ENCODE results near the gene USH1C. TPM values are rescaled to one million over a fixed set of nuclear protein-coding genes. Genes with fewer than 3 reads are reported as not detected.

USH1C gene
- total and polyA plus RNA-seq, 5 experiments from 2014 or later = not detected

- peaks cover 0 to 18% (median 4%) of the 10 kb centered on the region in 5 donors for H3K27me3 Mint-ChIP-seq
- DNase-seq = no peak
- POLR2A ChIA-PET = no interaction called here
- no peak overlapping the region for H3K4me3 Mint-ChIP-seq
- H3K36me3 Mint-ChIP-seq = no peaks in the 10 kb centered on the region
- H3K4me1 Mint-ChIP-seq = no peaks in the 10 kb centered on the region
- no peak overlapping the region for H3K27ac Mint-ChIP-seq
- H3K9me3 Mint-ChIP-seq = no peaks in the 10 kb centered on the region
- ATAC-seq = no peak
Measured at GRCh38 chr11:17457396-17458173, 86.6 kb downstream of the USH1C start.

- POLR2A ChIA-PET = no interaction called here
- no peaks in the 10 kb centered on the region for H3K36me3 Mint-ChIP-seq
- no peaks in the 10 kb centered on the region for H3K9me3 Mint-ChIP-seq
Measured at GRCh38 chr11:17452668-17453067, 91.5 kb downstream of the USH1C start.

GRCh38 chr11:17449158-17449557, 95.1 kb downstream of the USH1C start:
- no peaks in the 10 kb centered on the region for H3K9me3 Mint-ChIP-seq
- H3K27ac Mint-ChIP-seq = no peak overlapping the region
- POLR2A ChIA-PET = no interaction called here

More at GRCh38 chr11:17452668-17453067, 91.5 kb downstream of the USH1C start:
- no peak for DNase-seq
- no peaks in the 10 kb centered on the region for H3K4me1 Mint-ChIP-seq
- peaks cover 0 to 31% (median 4%) of the 10 kb centered on the region in 5 donors for H3K27me3 Mint-ChIP-seq
- H3K4me3 Mint-ChIP-seq = no peak overlapping the region
- ATAC-seq = no peak
- H3K27ac Mint-ChIP-seq = no peak overlapping the region

GRCh38 chr11:17446482-17446881, 97.7 kb downstream of the USH1C start:
- peaks cover 0 to 3% (median 0%) of the 10 kb centered on the region in 9 donors for H3K9me3 Mint-ChIP-seq
- no peak overlapping the region for H3K4me3 Mint-ChIP-seq
- H3K27ac Mint-ChIP-seq = no peak overlapping the region
- H3K36me3 Mint-ChIP-seq = no peaks in the 10 kb centered on the region
- DNase-seq (no peak), ATAC-seq (no peak)
- peaks cover 0 to 6% (median 0%) of the 10 kb centered on the region in 5 donors for H3K27me3 Mint-ChIP-seq
- POLR2A ChIA-PET = no interaction called here
- no peaks in the 10 kb centered on the region for H3K4me1 Mint-ChIP-seq

More at GRCh38 chr11:17449158-17449557, 95.1 kb downstream of the USH1C start:
- Mint-ChIP-seq H3K27me3 (peaks cover 0 to 17% (median 2%) of the 10 kb centered on the region in 5 donors), H3K4me1 (no peaks in the 10 kb centered on the region), H3K36me3 (no peaks in the 10 kb centered on the region), H3K4me3 (no peak overlapping the region)
- ATAC-seq (no peak), DNase-seq (no peak)

GRCh38 chr11:17445240-17445795, 98.9 kb downstream of the USH1C start:
- Mint-ChIP-seq H3K4me1 (no peaks in the 10 kb centered on the region), H3K9me3 (peaks cover 0 to 9% (median 0%) of the 10 kb centered on the region in 9 donors), H3K27me3 (peaks cover 0 to 9% (median 0%) of the 10 kb centered on the region in 5 donors), H3K4me3 (no peak overlapping the region), H3K27ac (peak overlapping the region in 2 of 10 donors; percentile 7 to 18), H3K36me3 (no peaks in the 10 kb centered on the region)
- POLR2A ChIA-PET = no interaction called here
- no peak for DNase-seq
- ATAC-seq = no peak

- H3K4me1 Mint-ChIP-seq = peaks cover 6 to 8% (median 7%) of the 10 kb centered on the region in 4 donors
- ATAC-seq (no peak), DNase-seq (no peak)
- H3K27me3 Mint-ChIP-seq = peaks cover 1 to 10% (median 4%) of the 10 kb centered on the region in 5 donors
- no peak overlapping the region for H3K4me3 Mint-ChIP-seq
- H3K9me3 Mint-ChIP-seq = peaks cover 0 to 9% (median 0%) of the 10 kb centered on the region in 9 donors
- POLR2A ChIA-PET = no interaction called here
- no peaks in the 10 kb centered on the region for H3K36me3 Mint-ChIP-seq
- no peak overlapping the region for H3K27ac Mint-ChIP-seq
Measured at GRCh38 chr11:17443926-17444690, 100.1 kb downstream of the USH1C start.

Other genes starting within 250 kb of the USH1C start
- gene NCR3LG1, start 192.6 kb downstream of the USH1C start, total RNA-seq = 1 to 10 TPM; 5.5 to 5.7 TPM
- gene NCR3LG1, start 192.6 kb downstream of the USH1C start, polyA plus RNA-seq = under 1 TPM; 0.03 to 0.28 (median 0.21) TPM
- gene KCNJ11, start 155.8 kb downstream of the USH1C start, total RNA-seq = under 1 TPM; 0.26 to 0.52 TPM
- gene KCNJ11, start 155.8 kb downstream of the USH1C start, polyA plus RNA-seq = not detected
- gene ABCC8, start 67.6 kb downstream of the USH1C start, total RNA-seq = not detected
- gene ABCC8, start 67.6 kb downstream of the USH1C start, polyA plus RNA-seq = not detected
- gene OTOG, start 2.8 kb upstream of the USH1C start, total RNA-seq = not detected
- not detected for gene OTOG, start 2.8 kb upstream of the USH1C start, polyA plus RNA-seq
- gene MYOD1, start 175.2 kb upstream of the USH1C start, total RNA-seq = not detected
- gene MYOD1, start 175.2 kb upstream of the USH1C start, polyA plus RNA-seq = not detected
- gene KCNC1, start 190.4 kb upstream of the USH1C start, total RNA-seq = not detected
- under 1 TPM in 1 of 3 donors, not detected in 2; 0.60 TPM for gene KCNC1, start 190.4 kb upstream of the USH1C start, polyA plus RNA-seq

All from naive thymus-derived CD8-positive, alpha-beta T cell (primary cell).